HL-60 (cell line): ENCODE measurements around the gene CACNA1E.

Experiments used
- DNase-seq, 2 experiments: peaks; one replicate each; pipeline ENCODE4 v3.0.0-alpha.2; 2010 to 2020; ENCODE audit warnings: low read depth in 1 of 2, low spot score in 1 of 2
- H3K27ac ChIP-seq: fragments of 250-450 bp; sonication (Bioruptor Pico); replicated peaks from 2 replicates; pipeline ENCODE4 v1.5.1; 2020; ENCODE audit warnings: mild to moderate bottlenecking, moderate library complexity
- H3K27me3 ChIP-seq: fragments of 250-450 bp; sonication (Bioruptor Pico); 2 replicates; pipeline ENCODE4 v1.5.1; 2021; ENCODE audit warnings: mild to moderate bottlenecking, moderate library complexity; ENCODE audit not compliant: insufficient read depth, poor library complexity, severe bottlenecking
- H3K4me3 ChIP-seq: replicated peaks from 2 replicates; pipeline ENCODE4 v1.5.1; 2011; ENCODE audit warnings: mild to moderate bottlenecking, control low read depth, low read length; ENCODE audit not compliant: insufficient read depth
- CTCF ChIP-seq: IDR thresholded peaks from one replicate; pipeline ENCODE4 v1.5.1; 2011; ENCODE audit warnings: low read length, control low read depth, inconsistent platforms; ENCODE audit not compliant: insufficient read depth
- GABPA ChIP-seq: IDR thresholded peaks from 2 replicates; pipeline ENCODE4 v1.6.1; 2012; ENCODE audit warnings: low read depth
- POLR2AphosphoS5 ChIP-seq: IDR thresholded peaks from 2 replicates; pipeline ENCODE4 v1.6.1; 2012; ENCODE audit warnings: low read depth
- REST ChIP-seq: IDR thresholded peaks from 2 replicates; pipeline ENCODE4 v1.6.1; 2012; ENCODE audit warnings: low read depth; ENCODE audit not compliant: insufficient replicate concordance
- SPI1 ChIP-seq: IDR thresholded peaks from 2 replicates; pipeline ENCODE4 v1.6.1; 2012; ENCODE audit warnings: low read depth, mild to moderate bottlenecking, borderline replicate concordance

CACNA1E gene

GRCh38 chr1:181743878-181744312 lies 260.6 kb downstream of the CACNA1E start:
- H3K27me3 ChIP-seq, result no peaks in the 10 kb centered on the region
- no peak overlapping the region for H3K27ac ChIP-seq
- no peak for TF ChIP-seq SPI1
- TF ChIP-seq POLR2AphosphoS5, result no peak
- no peak for TF ChIP-seq GABPA
- TF ChIP-seq CTCF, result no peak
- no peak for TF ChIP-seq REST
- no peak for DNase-seq
- no peak overlapping the region for H3K4me3 ChIP-seq

GRCh38 chr1:181746224-181746623 lies 262.9 kb downstream of the CACNA1E start:
- no peak overlapping the region for H3K4me3 ChIP-seq
- no peak for TF ChIP-seq POLR2AphosphoS5
- no peak for TF ChIP-seq GABPA
- no peak for TF ChIP-seq CTCF
- no peak for TF ChIP-seq SPI1
- TF ChIP-seq REST, result no peak
- H3K27me3 ChIP-seq, result no peaks in the 10 kb centered on the region
- H3K27ac ChIP-seq, result no peak overlapping the region
- no peak for DNase-seq

- DNase-seq, result no peak
- Histone ChIP-seq H3K4me3 (no peak overlapping the region), H3K27ac (no peak overlapping the region), H3K27me3 (no peaks in the 10 kb centered on the region)
- no peak for TF ChIP-seq CTCF
- TF ChIP-seq SPI1, result no peak
- TF ChIP-seq REST, result no peak
- no peak for TF ChIP-seq GABPA
- no peak for TF ChIP-seq POLR2AphosphoS5
Measured at GRCh38 chr1:181748013-181748412, 264.7 kb downstream of the CACNA1E start.
